GM06990 (cell line): ENCODE measurements around the gene KDM6A.
"Not testable (repeated sequence)": the region's sequence is repeated elsewhere in the genome, so short reads cannot be mapped to it uniquely, and the experiment has no call there.

Experiments
- DNase-seq: peaks from one replicate; pipeline ENCODE4 v3.0.0-alpha.2; 2011; ENCODE audit not compliant: insufficient read length; ENCODE audit errors: extremely low read depth
- H3K27me3 ChIP-seq: replicated peaks from 2 replicates; pipeline ENCODE4 v1.6.0; 2011; ENCODE audit warnings: low read length; ENCODE audit not compliant: control insufficient read depth, insufficient read depth
- H3K36me3 ChIP-seq: 2 replicates; pipeline ENCODE4 v1.5.1; 2011; ENCODE audit warnings: low read length; ENCODE audit not compliant: control insufficient read depth, insufficient read depth
- H3K4me3 ChIP-seq: replicated peaks from 2 replicates; pipeline ENCODE4 v1.5.1; 2011; ENCODE audit warnings: low read depth, mild to moderate bottlenecking, control low read depth, low read length
- CTCF ChIP-seq: IDR thresholded peaks from 2 replicates; pipeline ENCODE4 v1.5.1; 2011; ENCODE audit warnings: low read length, control low read depth, mild to moderate bottlenecking, inconsistent platforms; ENCODE audit not compliant: insufficient read depth, poor library complexity, severe bottlenecking

The KDM6A gene

GRCh38 chrX:44937606-44938005 is 64.6 kb downstream of the KDM6A start:
- no peak overlapping the region for H3K4me3 ChIP-seq
- no peaks in the 10 kb centered on the region for H3K27me3 ChIP-seq
- no peak for DNase-seq
- no peaks in the 10 kb centered on the region for H3K36me3 ChIP-seq
- no peak for TF ChIP-seq CTCF

- Histone ChIP-seq H3K27me3 (no peaks in the 10 kb centered on the region), H3K4me3 (no peak overlapping the region), H3K36me3 (no peaks in the 10 kb centered on the region)
- no peak for TF ChIP-seq CTCF
- no peak for DNase-seq
Measured at GRCh38 chrX:44938111-44938510, 65.1 kb downstream of the KDM6A start.

GRCh38 chrX:44940541-44940940 is 67.6 kb downstream of the KDM6A start:
- not testable (repeated sequence) for H3K36me3 ChIP-seq, DNase-seq, H3K4me3 ChIP-seq, H3K27me3 ChIP-seq

GRCh38 chrX:44943007-44943406 is 70.0 kb downstream of the KDM6A start:
- no peak overlapping the region for H3K4me3 ChIP-seq
- no peak for DNase-seq

GRCh38 chrX:44944894-44945293 is 71.9 kb downstream of the KDM6A start:
- no peaks in the 10 kb centered on the region for H3K27me3 ChIP-seq
- H3K36me3 ChIP-seq: no peaks in the 10 kb centered on the region
- no peak for TF ChIP-seq CTCF
- H3K4me3 ChIP-seq: no peak overlapping the region
- DNase-seq: no peak

More at GRCh38 chrX:44943007-44943406, 70.0 kb downstream of the KDM6A start:
- no peaks in the 10 kb centered on the region for H3K36me3 ChIP-seq
- H3K27me3 ChIP-seq: no peaks in the 10 kb centered on the region
- TF ChIP-seq CTCF: no peak

- Histone ChIP-seq H3K36me3 (no peaks in the 10 kb centered on the region), H3K4me3 (no peak overlapping the region), H3K27me3 (no peaks in the 10 kb centered on the region)
- no peak for DNase-seq
- peak; percentile 13 for TF ChIP-seq CTCF
Measured at GRCh38 chrX:44945736-44946135, 72.7 kb downstream of the KDM6A start.
